ENCODE results near the gene FANCD2.

DNA sequence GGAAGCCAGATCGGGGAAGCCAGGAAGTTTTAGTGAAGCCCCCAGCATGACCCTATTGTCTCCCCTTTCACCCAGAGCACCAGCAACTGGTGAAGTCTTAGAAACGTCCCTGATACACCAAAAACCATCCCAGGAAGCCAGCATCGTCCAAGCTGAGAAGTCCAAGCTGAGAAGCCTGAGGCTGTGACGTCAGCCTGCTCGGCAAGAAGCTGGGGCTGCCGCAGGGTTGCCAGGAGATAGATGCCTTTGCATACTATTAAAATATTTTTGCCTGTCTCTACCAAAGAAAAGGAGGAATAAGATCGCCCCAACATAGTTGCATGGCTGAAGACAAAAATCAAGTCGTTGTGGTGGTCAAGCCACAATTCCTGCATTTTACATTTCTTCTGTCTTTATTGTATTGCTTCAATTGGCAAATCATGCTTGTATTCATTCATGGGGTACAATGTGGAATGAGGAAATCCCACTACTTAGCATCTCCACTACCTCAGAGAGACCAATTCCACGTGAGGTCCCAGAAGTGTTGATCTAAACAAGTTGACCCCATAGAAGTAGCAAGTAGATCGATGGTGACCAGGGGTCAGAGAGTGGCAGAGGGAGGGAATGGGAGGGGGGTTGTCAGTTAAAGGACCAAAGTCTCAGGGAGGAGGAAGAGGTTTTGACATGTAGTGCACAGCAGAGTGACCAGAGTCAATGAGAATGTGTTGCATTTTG lies 20.0 kb upstream of the FANCD2 start:
- TF ChIP-seq, protein P1, sequence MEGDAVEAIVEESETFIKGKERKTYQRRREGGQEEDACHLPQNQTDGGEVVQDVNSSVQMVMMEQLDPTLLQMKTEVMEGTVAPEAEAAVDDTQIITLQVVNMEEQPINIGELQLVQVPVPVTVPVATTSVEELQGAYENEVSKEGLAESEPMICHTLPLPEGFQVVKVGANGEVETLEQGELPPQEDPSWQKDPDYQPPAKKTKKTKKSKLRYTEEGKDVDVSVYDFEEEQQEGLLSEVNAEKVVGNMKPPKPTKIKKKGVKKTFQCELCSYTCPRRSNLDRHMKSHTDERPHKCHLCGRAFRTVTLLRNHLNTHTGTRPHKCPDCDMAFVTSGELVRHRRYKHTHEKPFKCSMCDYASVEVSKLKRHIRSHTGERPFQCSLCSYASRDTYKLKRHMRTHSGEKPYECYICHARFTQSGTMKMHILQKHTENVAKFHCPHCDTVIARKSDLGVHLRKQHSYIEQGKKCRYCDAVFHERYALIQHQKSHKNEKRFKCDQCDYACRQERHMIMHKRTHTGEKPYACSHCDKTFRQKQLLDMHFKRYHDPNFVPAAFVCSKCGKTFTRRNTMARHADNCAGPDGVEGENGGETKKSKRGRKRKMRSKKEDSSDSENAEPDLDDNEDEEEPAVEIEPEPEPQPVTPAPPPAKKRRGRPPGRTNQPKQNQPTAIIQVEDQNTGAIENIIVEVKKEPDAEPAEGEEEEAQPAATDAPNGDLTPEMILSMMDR (IDR thresholded peaks at IDR 0.05 in 8 of 11, conservative IDR thresholded peaks at IDR 0.05 in 3 of 11), result no peak
- no peak for TF ChIP-seq POLR2A (IDR thresholded peaks at IDR 0.05)
- no peak for TF ChIP-seq POLR2AphosphoS5 (IDR thresholded peaks at IDR 0.05)
